GM04503 (cell line): ENCODE data around the gene GOT1.

Experiments
- DNase-seq: peaks from one replicate; pipeline ENCODE4 v3.0.0-alpha.2; 2012; ENCODE audit warnings: low read depth

GOT1 gene

GRCh38 chr10:99433378-99434020, 3.1 kb upstream of the GOT1 start:
- no peak for DNase-seq

GRCh38 chr10:99432881-99433280, 2.5 kb upstream of the GOT1 start:
- DNase-seq, result no peak

GRCh38 chr10:99432047-99432446, 1.6 kb upstream of the GOT1 start:
- no peak for DNase-seq

GRCh38 chr10:99431190-99431760, 851 bp upstream of the GOT1 start:
- DNase-seq, result no peak

- DNase-seq, result no peak
Measured at GRCh38 chr10:99430116-99430450, 341 bp downstream of the GOT1 start.

GRCh38 chr10:99429517-99430095, 818 bp downstream of the GOT1 start:
- DNase-seq, result no peak

GRCh38 chr10:99427566-99428190, 2.7 kb downstream of the GOT1 start:
- no peak for DNase-seq

GRCh38 chr10:99426689-99427088, 3.7 kb downstream of the GOT1 start:
- no peak for DNase-seq

- DNase-seq, result no peak
Measured at GRCh38 chr10:99425204-99425603, 5.2 kb downstream of the GOT1 start.

- no peak for DNase-seq
Measured at GRCh38 chr10:99424656-99425055, 5.8 kb downstream of the GOT1 start.

GRCh38 chr10:99422529-99423096, 7.8 kb downstream of the GOT1 start:
- no peak for DNase-seq

- DNase-seq, result no peak
Measured at GRCh38 chr10:99421233-99421739, 9.1 kb downstream of the GOT1 start.

- DNase-seq, result no peak
Measured at GRCh38 chr10:99419688-99420087, 10.7 kb downstream of the GOT1 start.

GRCh38 chr10:99418910-99419624, 11.4 kb downstream of the GOT1 start:
- DNase-seq, result no peak

GRCh38 chr10:99412099-99412498, 18.3 kb downstream of the GOT1 start:
- no peak for DNase-seq

GRCh38 chr10:99411546-99411945, 18.9 kb downstream of the GOT1 start:
- DNase-seq, result no peak

- no peak for DNase-seq
Measured at GRCh38 chr10:99410876-99411275, 19.5 kb downstream of the GOT1 start.

- DNase-seq, result no peak
Measured at GRCh38 chr10:99410146-99410545, 20.3 kb downstream of the GOT1 start.

GRCh38 chr10:99406149-99406548, 24.3 kb downstream of the GOT1 start:
- no peak for DNase-seq

GRCh38 chr10:99403674-99404073, 26.8 kb downstream of the GOT1 start:
- no peak for DNase-seq

- DNase-seq, result no peak
Measured at GRCh38 chr10:99399664-99400063, 30.8 kb downstream of the GOT1 start.

- no peak for DNase-seq
Measured at GRCh38 chr10:99396471-99396870, 34.0 kb downstream of the GOT1 start.
